GM12878 (cell line): ENCODE data around the gene SPC24. TPM values are rescaled to one million over a fixed set of nuclear protein-coding genes. Genes with fewer than 3 reads are reported as not detected.

ENCODE experiments used
- ATAC-seq: fragments of 200-7000 bp; cut with Tn5 transposase; 3 replicates; pipeline ENCODE4 v1.9.1; 2020; ENCODE audit warnings: mild to moderate bottlenecking, moderate library complexity
- BruUV-seq: library from RNA; stranded (reverse); fragments of 400-500 nt; replicated peaks from 2 replicates; lab custom pipeline; 2021; lab: Mats Ljungman, UMichigan
- CTCF ChIA-PET: fragments of 300-600 bp; sonication (Branson Sonifier 250); formaldehyde crosslinking; extraction: SDS; loops from one replicate; lab custom pipeline; 2021; ENCODE audit warnings: inconsistent platforms; lab: Yijun Ruan, JAX
- POLR2A ChIA-PET: fragments of 350-600 bp; formaldehyde crosslinking; extraction: SDS; loops from one replicate; lab custom pipeline; 2021; ENCODE audit warnings: inconsistent platforms; lab: Charles Lee
- RAD21 ChIA-PET: fragments of 300-600 bp; sonication (Branson Sonifier 250); formaldehyde crosslinking; loops from one replicate; lab custom pipeline; 2023; ENCODE audit warnings: antibody characterized with exemption; ENCODE audit not compliant: unreplicated experiment; lab: Charles Lee
- SMC1A ChIA-PET: fragments of 300-600 bp; sonication (Branson Sonifier 250); formaldehyde crosslinking; loops from one replicate; lab custom pipeline; 2023; ENCODE audit not compliant: unreplicated experiment, uncharacterized antibody; lab: Charles Lee
- DNase-seq: peaks from one replicate; pipeline ENCODE4 v3.0.0-alpha.2; 2011; ENCODE audit warnings: low read depth, low spot score
- FAIRE-seq: peaks from 3 replicates; lab custom pipeline; 2011; peaks lifted over from hg19 to GRCh38; lab: Jason Lieb, UNC
- H2AFZ ChIP-seq: 2 replicates; pipeline ENCODE4 v1.6.0; 2011; ENCODE audit warnings: low read depth, low read length, control low read depth; ENCODE audit not compliant: control insufficient read depth
- H3K27ac ChIP-seq: 2 replicates; pipeline ENCODE4 v1.5.1; 2011; ENCODE audit warnings: control low read depth; ENCODE audit not compliant: control insufficient read depth, insufficient read depth
- H3K27me3 ChIP-seq, 2 experiments: replicated peaks in 1 of 2; 2 replicates each; pipeline versions ENCODE4 v1.6.0 to v1.6.1; 2011; ENCODE audit warnings: low read length in 1 of 2; ENCODE audit not compliant: control insufficient read depth in 2 of 2, insufficient read depth in 2 of 2
- H3K36me3 ChIP-seq, 2 experiments: 2 replicates each; pipeline ENCODE4 v1.5.1; 2011; ENCODE audit warnings: low read length in 1 of 2; ENCODE audit not compliant: control insufficient read depth in 2 of 2, insufficient read depth in 2 of 2
- H3K4me1 ChIP-seq: 2 replicates; pipeline ENCODE4 v1.6.1; 2011; ENCODE audit warnings: mild to moderate bottlenecking, low read length, moderate library complexity, mixed read lengths; ENCODE audit not compliant: control insufficient read depth, insufficient read depth
- H3K4me2 ChIP-seq: 2 replicates; pipeline ENCODE4 v1.6.0; 2011; ENCODE audit warnings: control low read depth; ENCODE audit not compliant: control insufficient read depth, insufficient read depth
- H3K4me3 ChIP-seq: fragments of 200-600 bp; sonication (generic); 2 replicates; pipeline ENCODE4 v1.5.1; 2016
- H3K79me2 ChIP-seq: 2 replicates; pipeline ENCODE4 v1.6.0; 2011; ENCODE audit warnings: low read length; ENCODE audit not compliant: control insufficient read depth, insufficient read depth
- H3K9ac ChIP-seq: 2 replicates; pipeline ENCODE4 v1.8.0; 2011; ENCODE audit warnings: low read length, control low read depth, mixed read lengths; ENCODE audit not compliant: control insufficient read depth, insufficient read depth
- H3K9me3 ChIP-seq: replicated peaks from 3 replicates; pipeline ENCODE4 v1.5.1; 2011; ENCODE audit warnings: mild to moderate bottlenecking, low read length; ENCODE audit not compliant: control insufficient read depth, insufficient read depth
- H4K20me1 ChIP-seq: 2 replicates; pipeline ENCODE4 v1.6.0; 2011; ENCODE audit not compliant: control insufficient read depth, insufficient read depth
- E4F1 ChIP-seq: fragments of 450-650 bp; IDR thresholded peaks from 2 replicates; pipeline ENCODE4 v1.6.1; 2018; ENCODE audit warnings: borderline replicate concordance, mild to moderate bottlenecking; ENCODE audit not compliant: partially characterized antibody
- HDGF ChIP-seq: fragments of 450-650 bp; IDR thresholded peaks from 2 replicates; pipeline ENCODE4 v1.6.1; 2016; ENCODE audit warnings: antibody characterized with exemption
- IKZF2 ChIP-seq, 2 experiments: fragments of 450-650 bp; IDR thresholded peaks; 2 replicates each; pipeline ENCODE4 v1.6.1; 2017; ENCODE audit warnings: mild to moderate bottlenecking in 2 of 2, moderate library complexity in 2 of 2
- KDM1A ChIP-seq: fragments of 200-600 bp; sonication (generic); IDR thresholded peaks from 2 replicates; pipeline ENCODE4 v1.6.1; 2016; ENCODE audit warnings: borderline replicate concordance
- MEF2A ChIP-seq: IDR thresholded peaks from 2 replicates; pipeline ENCODE4 v1.6.1; 2011; ENCODE audit warnings: low read depth, mild to moderate bottlenecking, low read length, moderate library complexity; ENCODE audit not compliant: insufficient read depth
- RELA ChIP-seq: fragments of 450-650 bp; IDR thresholded peaks from 2 replicates; pipeline ENCODE4 v1.8.0; 2014; ENCODE audit warnings: borderline replicate concordance; ENCODE audit not compliant: partially characterized antibody
- RFX5 ChIP-seq: IDR thresholded peaks from 2 replicates; pipeline ENCODE4 v1.6.1; 2011; ENCODE audit warnings: low read depth, low read length, improper control_type of control experiment
- SIN3A ChIP-seq: IDR thresholded peaks from 2 replicates; pipeline ENCODE4 v1.6.1; 2012; ENCODE audit warnings: low read depth, low read length, improper control_type of control experiment
- SMAD5 ChIP-seq: IDR thresholded peaks from 2 replicates; pipeline ENCODE4 v1.6.1; 2016; ENCODE audit warnings: antibody characterized with exemption, low read depth
- SMARCA5 ChIP-seq: fragments of 450-650 bp; IDR thresholded peaks from 2 replicates; pipeline ENCODE4 v1.6.1; 2017; ENCODE audit warnings: mild to moderate bottlenecking
- SPI1 ChIP-seq: IDR thresholded peaks from 2 replicates; pipeline ENCODE4 v1.6.1; 2011; ENCODE audit warnings: low read depth, mild to moderate bottlenecking, low read length, moderate library complexity, borderline replicate concordance; ENCODE audit not compliant: insufficient read depth
- SRF ChIP-seq, 2 experiments: IDR thresholded peaks; 2 replicates each; pipeline ENCODE4 v1.6.1; 2011; ENCODE audit warnings: low read depth in 2 of 2, low read length in 2 of 2, mild to moderate bottlenecking in 1 of 2, moderate library complexity in 1 of 2
- YBX1 ChIP-seq: fragments of 450-650 bp; IDR thresholded peaks from 2 replicates; pipeline ENCODE4 v1.6.1; 2016; ENCODE audit warnings: antibody characterized with exemption
- ZBTB11 ChIP-seq: fragments of 450-650 bp; formaldehyde crosslinking; IDR thresholded peaks from 2 replicates; pipeline ENCODE4 v1.5.0; 2022; ENCODE audit warnings: mild to moderate bottlenecking, missing genetic modification characterization
- WGBS: methylation state at CpG from one replicate; pipeline ENCODE4 v1.1.6; 2016; ENCODE audit warnings: low lambda C conversion rate; ENCODE audit not compliant: insufficient replicate concordance, insufficient coverage; ENCODE audit errors: missing lambda C conversion rate; 5-methylcytosine and 5-hydroxymethylcytosine counted together
- in situ Hi-C: fragments of 300-500 bp; cut with MboI; formaldehyde crosslinking; loops from 9 replicates; pipeline ENCODE4 v1.14.3; 2018; ENCODE audit warnings: mixed read lengths
- intact Hi-C: fragments of 100-400 bp; cut with micrococcal nuclease; formaldehyde crosslinking; loops from one replicate; pipeline ENCODE4 v1.14.2; 2022; ENCODE audit not compliant: unreplicated experiment
- polyA plus RNA-seq, 11 experiments: library from polyadenylated mRNA; depleted of rRNA in 4 of 11; unstranded in 6 of 11; stranded (reverse) in 5 of 11; fragments of >200 nt; fragmentation: Nextera tagmentation in 4 of 11; fragmentation: Illumina TruSeq in 1 of 11; extraction: Ambion mirVana in 4 of 11; extraction: Trizol in 1 of 11; gene quantifications; 1 replicate in 1 of 11; 2 replicates in 10 of 11; pipeline versions ENCODE4 v1.2.1 to v1.2.3, GENCODE V29; 2011 to 2016; ENCODE audit warnings: inconsistent platforms in 2 of 11, missing spikeins in 2 of 11, low read depth in 1 of 11
- total RNA-seq, 4 experiments: library from RNA; depleted of rRNA in 3 of 4; stranded (reverse); fragments of >200 nt in 3 of 4; fragmentation: Illumina TruSeq in 1 of 4; extraction: Trizol in 1 of 4; gene quantifications; 2 replicates each; pipeline versions ENCODE4 v1.2.1 to v1.2.3, GENCODE V29; 2013 to 2021

SPC24 gene
- total and polyA plus RNA-seq, 10 of the 15 experiments (the other 5 are each of a cell fraction or from before 2014, with no cell fraction given), result 9.4 to 72.6 (median 40.7) TPM

GRCh38 chr19:11174336-11174735 lies 18.8 kb upstream of the SPC24 start:
- H3K4me3 ChIP-seq, result no peak overlapping the region
- H3K9ac ChIP-seq, result no peak overlapping the region
- CTCF ChIA-PET, result no interaction called here
- FAIRE-seq (no peak), DNase-seq (no peak), ATAC-seq (no peak)
- no peaks in the 10 kb centered on the region for H3K27me3 ChIP-seq
- H3K36me3 ChIP-seq, result peaks cover 0 to 4% of the 10 kb centered on the region in 2 experiments; a peak in 2 of 4 replicates
- no peak overlapping the region for H3K27ac ChIP-seq
- intact Hi-C loops, result no loop called here
- no TSS peak for BruUV-seq
- H3K9me3 ChIP-seq, result no peaks in the 10 kb centered on the region
- H4K20me1 ChIP-seq, result no peaks in the 10 kb centered on the region
- no peak overlapping the region for H2AFZ ChIP-seq
- TF ChIP-seq KDM1A, result no peak
- no peak for TF ChIP-seq MEF2A
- TF ChIP-seq HDGF, result no peak
- TF ChIP-seq SPI1, result no peak
- no peak for TF ChIP-seq SIN3A
- no peak for TF ChIP-seq IKZF2 (IDR thresholded peaks at IDR 0.05)
- TF ChIP-seq RFX5, result no peak
- no peak for TF ChIP-seq YBX1
- no peak for TF ChIP-seq SRF (IDR thresholded peaks at IDR 0.05; ENCODE audit: low read depth in 2 of 2, low read length in 2 of 2)
- TF ChIP-seq SMARCA5, result no peak
- no peak for TF ChIP-seq SMAD5
- TF ChIP-seq RELA, result no peak
- no peak for TF ChIP-seq ZBTB11 (CRISPR knock-in tag)
- no peak for TF ChIP-seq E4F1
- no peaks in the 10 kb centered on the region for H3K79me2 ChIP-seq
- peaks cover 7% of the 10 kb centered on the region for H3K4me1 ChIP-seq
- POLR2A ChIA-PET, result no interaction called here
- H3K4me2 ChIP-seq, result no peak overlapping the region
- SMC1A ChIA-PET, result no interaction called here
- WGBS, result 97% methylated on average over 27 of the region's 27 CpGs
- RAD21 ChIA-PET, result no interaction called here
- in situ Hi-C loops, result no loop called here
